ENCODE measurements around the gene PKP3. TPM values are rescaled to one million over a fixed set of nuclear protein-coding genes. Genes with fewer than 3 reads are reported as not detected.

The PKP3 gene
- total RNA-seq, 2 experiments from 2014 or later, result not detected

DNA sequence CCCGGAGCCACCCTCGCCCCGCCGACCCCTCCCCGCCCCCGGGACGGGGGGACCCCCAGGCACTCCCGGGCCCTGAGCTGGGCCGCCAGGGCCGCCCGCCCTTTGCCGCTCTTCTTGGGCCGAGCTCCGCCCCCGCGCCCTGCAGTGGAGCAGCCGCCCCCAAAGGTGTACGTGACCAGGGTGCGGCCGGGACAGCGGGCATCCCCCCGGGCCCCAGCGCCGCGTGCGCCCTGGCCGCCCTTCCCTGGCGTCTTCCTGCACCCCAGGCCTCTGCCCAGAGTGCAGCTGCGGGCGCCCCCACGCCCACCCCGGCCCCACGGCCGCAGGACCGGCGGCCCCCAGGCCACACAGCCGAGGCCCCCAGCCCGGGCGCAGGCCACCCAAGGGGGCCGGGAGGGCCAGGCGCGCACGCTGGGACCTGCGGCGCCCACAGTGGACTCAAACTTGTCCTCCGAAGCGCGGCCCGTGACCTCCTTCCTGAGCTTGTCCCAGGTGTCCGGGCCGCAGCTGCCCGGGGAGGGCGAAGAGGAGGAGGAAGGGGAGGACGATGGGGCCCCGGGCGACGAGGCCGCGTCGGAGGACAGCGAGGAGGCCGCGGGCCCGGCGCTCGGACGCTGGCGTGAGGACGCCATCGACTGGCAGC lies 17.4 kb upstream of the PKP3 start:
- no peaks in the 10 kb centered on the region for H3K4me1 Mint-ChIP-seq (ENCODE audit: low read depth)
- no peaks in the 10 kb centered on the region for H3K9me3 Mint-ChIP-seq
- no peaks in the 10 kb centered on the region for H3K36me3 Mint-ChIP-seq (ENCODE audit: low read depth)
- CTCF ChIA-PET, result no interaction called here
- intact Hi-C loops (cut with micrococcal nuclease), result no loop called here
- H3K27ac Mint-ChIP-seq, result no peak overlapping the region
- H3K27me3 Mint-ChIP-seq (ENCODE audit: low read depth), result no peaks in the 10 kb centered on the region
- no peak overlapping the region for H3K4me3 Mint-ChIP-seq
- DNase-seq, result no peak

DNA sequence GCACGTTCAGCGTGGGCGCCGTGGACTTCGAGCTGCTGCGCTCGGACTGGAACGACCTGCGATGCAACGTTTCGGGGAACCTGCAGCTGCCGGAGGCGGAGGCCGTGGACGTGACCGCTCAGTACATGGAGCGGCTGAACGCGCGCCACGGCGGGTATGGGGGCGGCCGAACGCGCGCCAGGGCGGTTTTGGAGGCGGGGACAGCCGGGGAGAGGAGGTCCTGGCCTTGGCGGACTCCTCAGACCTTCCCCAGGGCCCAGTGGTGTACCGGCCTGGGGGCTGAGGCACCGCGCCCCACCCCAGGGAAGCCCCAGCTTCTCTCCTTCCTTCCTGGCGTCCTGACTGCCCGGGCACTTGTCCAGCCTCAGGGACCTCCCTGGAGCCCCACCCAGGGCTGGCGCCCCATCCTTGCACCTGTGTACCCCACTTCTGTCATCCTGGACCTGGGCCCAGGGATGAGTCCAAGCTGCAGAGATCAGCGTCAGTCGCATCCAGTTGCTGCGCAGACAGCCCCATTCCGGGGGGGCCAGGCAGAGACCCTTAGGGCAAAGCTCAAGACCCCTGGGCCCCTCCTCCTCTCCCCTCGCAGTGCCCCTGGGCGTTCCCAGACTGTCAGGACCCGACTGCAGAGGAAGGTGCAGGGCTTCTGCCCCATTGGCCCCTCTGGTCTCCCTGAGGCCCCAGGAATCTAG lies 16.7 kb upstream of the PKP3 start:
- Mint-ChIP-seq H3K27me3 (ENCODE audit: low read depth) (peaks cover 3% of the 10 kb centered on the region), H3K36me3 (ENCODE audit: low read depth) (no peaks in the 10 kb centered on the region), H3K4me1 (ENCODE audit: low read depth) (peaks cover 2% of the 10 kb centered on the region), H3K9me3 (no peaks in the 10 kb centered on the region), H3K4me3 (no peak overlapping the region), H3K27ac (no peak overlapping the region)
- DNase-seq, result no peak
- CTCF ChIA-PET, result no interaction called here
- intact Hi-C loops (cut with micrococcal nuclease), result no loop called here

DNA sequence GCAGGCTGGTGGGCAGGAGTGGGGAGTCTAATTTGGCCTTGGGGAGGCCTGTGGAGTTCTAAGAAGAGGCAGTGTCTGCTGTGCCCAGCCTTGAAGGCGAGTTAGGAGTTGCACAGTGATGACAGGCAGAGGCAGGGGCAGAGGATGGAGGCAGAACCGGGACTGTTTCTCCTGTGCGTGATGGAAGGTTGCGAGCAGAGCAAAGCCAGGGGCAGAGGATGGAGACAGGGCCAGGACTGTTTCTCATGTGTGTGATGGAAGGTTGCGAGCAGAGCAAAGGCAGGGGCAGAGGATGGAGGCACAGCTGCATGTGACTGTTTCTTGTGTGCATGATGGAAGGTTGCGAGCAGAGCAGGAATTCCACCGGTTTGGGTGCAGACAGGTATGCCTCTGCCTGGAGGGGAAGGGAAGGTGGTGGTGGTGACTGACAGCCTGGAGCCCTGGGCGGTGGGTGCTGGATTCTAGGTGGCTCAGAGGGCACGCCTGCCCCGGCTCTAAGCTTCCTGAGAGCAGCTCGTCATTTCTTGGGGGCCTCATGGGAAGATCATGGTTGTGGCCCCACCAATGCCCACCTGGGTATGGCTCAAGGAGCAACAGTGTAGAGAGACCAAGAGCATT lies 16.0 kb upstream of the PKP3 start:
- CTCF ChIA-PET, result no interaction called here
- DNase-seq, result no peak
- Mint-ChIP-seq H3K4me1 (ENCODE audit: low read depth) (peaks cover 2% of the 10 kb centered on the region), H3K27me3 (ENCODE audit: low read depth) (peaks cover 3% of the 10 kb centered on the region), H3K36me3 (ENCODE audit: low read depth) (no peaks in the 10 kb centered on the region), H3K9me3 (no peaks in the 10 kb centered on the region), H3K4me3 (no peak overlapping the region), H3K27ac (no peak overlapping the region)
- intact Hi-C loops (cut with micrococcal nuclease), result no loop called here

DNA sequence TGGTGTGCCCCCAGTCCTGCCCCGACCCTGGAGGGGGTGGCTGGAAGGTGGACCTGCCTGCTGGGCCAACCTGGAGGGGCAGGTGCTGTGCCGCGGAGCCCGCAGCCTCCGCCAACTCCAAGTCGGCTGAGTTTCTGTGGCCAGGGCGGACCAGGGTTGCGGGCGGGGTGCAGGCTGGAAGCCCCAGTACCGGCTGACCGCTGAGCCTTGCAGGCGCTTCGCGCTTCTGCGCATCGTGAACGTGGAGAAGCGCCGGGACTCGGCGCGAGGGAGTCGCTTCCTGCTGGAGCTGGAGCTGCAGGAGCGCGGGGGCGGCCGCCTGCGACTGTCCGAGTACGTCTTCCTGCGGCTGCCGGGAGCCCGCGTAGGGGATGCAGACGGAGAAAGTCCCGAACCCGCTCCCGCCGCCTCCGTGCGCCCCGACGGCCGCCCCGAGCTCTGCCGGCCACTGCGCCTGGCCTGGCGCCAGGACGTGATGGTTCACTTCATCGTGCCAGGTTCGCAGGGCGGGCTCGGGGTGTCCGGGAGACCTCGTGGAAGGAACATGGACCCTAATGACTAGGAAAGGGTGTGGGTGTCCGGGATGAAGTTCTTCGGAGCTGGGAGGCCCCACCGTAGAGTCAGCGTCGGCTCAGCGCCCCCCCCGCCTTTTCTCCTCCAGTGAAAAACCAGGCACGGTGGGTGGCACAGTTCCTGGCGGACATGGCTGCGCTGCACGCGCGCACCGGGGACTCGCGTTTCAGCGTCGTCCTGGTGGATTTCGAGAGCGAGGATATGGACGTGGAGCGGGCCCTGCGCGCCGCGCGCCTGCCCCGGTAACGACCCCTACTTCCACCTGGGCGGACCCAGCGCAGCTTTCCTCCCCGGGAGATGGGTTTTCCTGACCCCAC lies 14.6 kb upstream of the PKP3 start:
- Mint-ChIP-seq H3K36me3 (ENCODE audit: low read depth) (no peaks in the 10 kb centered on the region), H3K9me3 (no peaks in the 10 kb centered on the region), H3K27me3 (ENCODE audit: low read depth) (peaks cover 3% of the 10 kb centered on the region), H3K4me1 (ENCODE audit: low read depth) (peaks cover 2% of the 10 kb centered on the region), H3K4me3 (no peak overlapping the region), H3K27ac (no peak overlapping the region)
- CTCF ChIA-PET, result no interaction called here
- no peak for DNase-seq
- intact Hi-C loops (cut with micrococcal nuclease), result no loop called here

DNA sequence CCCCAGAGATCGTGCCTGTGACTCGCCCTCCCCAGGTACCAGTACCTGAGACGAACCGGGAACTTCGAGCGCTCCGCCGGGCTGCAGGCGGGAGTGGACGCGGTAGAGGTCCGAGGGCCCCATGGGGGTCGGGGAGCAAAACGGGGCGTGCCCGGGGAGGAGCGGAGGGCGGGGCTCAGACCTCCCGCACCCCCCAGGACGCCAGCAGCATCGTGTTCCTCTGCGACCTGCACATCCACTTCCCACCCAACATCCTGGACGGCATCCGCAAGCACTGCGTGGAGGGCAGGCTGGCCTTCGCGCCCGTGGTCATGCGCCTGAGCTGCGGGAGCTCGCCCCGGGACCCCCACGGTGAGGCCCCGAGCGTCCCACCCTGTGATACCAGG lies 13.9 kb upstream of the PKP3 start:
- Mint-ChIP-seq H3K27me3 (ENCODE audit: low read depth) (peaks cover 3% of the 10 kb centered on the region), H3K36me3 (ENCODE audit: low read depth) (no peaks in the 10 kb centered on the region)
- intact Hi-C loops (cut with micrococcal nuclease), result no loop called here

DNA sequence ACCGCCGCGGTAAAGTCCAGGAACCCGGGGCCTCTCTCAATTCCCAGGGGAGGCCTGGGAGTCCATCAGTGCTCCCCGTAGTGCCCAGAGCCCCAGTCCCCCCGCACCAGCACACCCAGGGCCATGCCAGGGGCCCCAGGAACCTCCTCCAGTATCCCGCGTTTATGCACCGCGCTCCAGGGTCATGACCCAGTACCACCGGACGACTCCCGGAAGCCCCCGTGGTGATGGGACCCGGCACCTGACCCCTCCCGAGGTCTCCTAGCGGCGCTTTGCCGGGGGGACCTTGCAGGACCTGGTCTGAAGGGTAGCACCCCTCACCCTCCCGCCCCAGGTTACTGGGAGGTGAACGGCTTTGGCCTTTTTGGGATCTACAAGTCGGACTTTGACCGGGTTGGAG lies 13.5 kb upstream of the PKP3 start:
- DNase-seq, result no peak
- intact Hi-C loops (cut with micrococcal nuclease), result no loop called here
- Mint-ChIP-seq H3K27ac (no peak overlapping the region), H3K27me3 (ENCODE audit: low read depth) (peaks cover 3% of the 10 kb centered on the region), H3K9me3 (no peaks in the 10 kb centered on the region), H3K36me3 (ENCODE audit: low read depth) (no peaks in the 10 kb centered on the region), H3K4me3 (no peak overlapping the region), H3K4me1 (ENCODE audit: low read depth) (peaks cover 2% of the 10 kb centered on the region)
- CTCF ChIA-PET, result no interaction called here

More for the DNA sequence above, 13.9 kb upstream of the PKP3 start:
- Mint-ChIP-seq H3K27ac (no peak overlapping the region), H3K4me3 (no peak overlapping the region), H3K9me3 (no peaks in the 10 kb centered on the region), H3K4me1 (ENCODE audit: low read depth) (peaks cover 2% of the 10 kb centered on the region)
- no peak for DNase-seq
- CTCF ChIA-PET, result no interaction called here

DNA sequence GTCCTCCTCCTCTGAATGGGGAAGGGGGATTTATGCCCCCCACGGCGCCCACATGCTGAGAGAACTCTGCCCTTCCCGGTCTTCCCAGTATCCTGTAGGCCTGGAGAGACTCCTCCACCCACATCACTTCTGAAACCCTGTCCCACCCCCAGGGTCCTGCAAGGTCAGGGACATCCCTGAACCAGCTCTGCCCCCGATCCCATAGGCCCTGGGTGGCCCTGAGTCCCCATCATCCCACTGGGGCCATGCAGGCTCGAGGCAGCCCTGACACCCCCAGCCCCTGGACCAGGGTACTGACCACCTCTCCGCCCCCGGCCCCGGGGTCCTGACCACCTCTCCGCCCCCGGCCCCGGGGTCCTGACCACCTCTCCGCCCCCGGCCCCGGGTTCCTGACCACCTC lies 13.0 kb upstream of the PKP3 start:
- Mint-ChIP-seq H3K27me3 (ENCODE audit: low read depth) (peaks cover 3% of the 10 kb centered on the region), H3K4me3 (no peak overlapping the region), H3K4me1 (ENCODE audit: low read depth) (peaks cover 2% of the 10 kb centered on the region), H3K27ac (no peak overlapping the region), H3K36me3 (ENCODE audit: low read depth) (no peaks in the 10 kb centered on the region), H3K9me3 (no peaks in the 10 kb centered on the region)
- intact Hi-C loops (cut with micrococcal nuclease), result no loop called here
- no peak for DNase-seq
- CTCF ChIA-PET, result no interaction called here

DNA sequence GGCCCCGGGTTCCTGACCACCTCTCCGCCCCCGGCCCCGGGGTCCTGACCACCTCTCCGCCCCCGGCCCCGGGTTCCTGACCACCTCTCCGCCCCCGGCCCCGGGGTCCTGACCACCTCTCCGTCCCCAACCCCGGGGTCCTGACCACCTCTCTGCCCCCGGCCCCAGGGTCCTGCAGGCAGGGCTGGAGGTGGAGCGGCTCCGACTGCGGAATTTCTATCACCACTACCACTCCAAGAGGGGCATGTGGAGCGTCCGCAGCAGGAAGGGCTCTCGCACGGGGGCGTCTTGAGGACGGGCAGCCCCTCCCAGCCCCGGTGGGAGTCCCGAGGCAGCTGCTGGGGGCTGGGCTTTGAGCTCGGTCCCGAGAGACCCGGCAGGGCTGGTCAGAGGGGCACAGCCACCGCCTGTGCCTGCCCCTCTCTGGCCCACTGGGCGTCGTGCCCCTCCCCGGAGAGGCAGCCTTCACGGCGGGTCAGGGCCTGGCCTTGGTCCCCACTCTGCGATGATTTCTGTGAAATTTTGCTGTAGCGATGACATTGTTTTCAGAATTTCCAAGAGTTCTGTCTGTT lies 12.4 kb upstream of the PKP3 start:
- no peaks in the 10 kb centered on the region for H3K36me3 Mint-ChIP-seq (ENCODE audit: low read depth)
- H3K27me3 Mint-ChIP-seq (ENCODE audit: low read depth), result peaks cover 3% of the 10 kb centered on the region
- no peak for DNase-seq
- CTCF ChIA-PET, result no interaction called here
- H3K9me3 Mint-ChIP-seq, result peaks cover under 1% of the 10 kb centered on the region
- no peak overlapping the region for H3K4me3 Mint-ChIP-seq
- intact Hi-C loops (cut with micrococcal nuclease), result no loop called here
- H3K4me1 Mint-ChIP-seq (ENCODE audit: low read depth), result peaks cover 2% of the 10 kb centered on the region
- no peak overlapping the region for H3K27ac Mint-ChIP-seq

DNA sequence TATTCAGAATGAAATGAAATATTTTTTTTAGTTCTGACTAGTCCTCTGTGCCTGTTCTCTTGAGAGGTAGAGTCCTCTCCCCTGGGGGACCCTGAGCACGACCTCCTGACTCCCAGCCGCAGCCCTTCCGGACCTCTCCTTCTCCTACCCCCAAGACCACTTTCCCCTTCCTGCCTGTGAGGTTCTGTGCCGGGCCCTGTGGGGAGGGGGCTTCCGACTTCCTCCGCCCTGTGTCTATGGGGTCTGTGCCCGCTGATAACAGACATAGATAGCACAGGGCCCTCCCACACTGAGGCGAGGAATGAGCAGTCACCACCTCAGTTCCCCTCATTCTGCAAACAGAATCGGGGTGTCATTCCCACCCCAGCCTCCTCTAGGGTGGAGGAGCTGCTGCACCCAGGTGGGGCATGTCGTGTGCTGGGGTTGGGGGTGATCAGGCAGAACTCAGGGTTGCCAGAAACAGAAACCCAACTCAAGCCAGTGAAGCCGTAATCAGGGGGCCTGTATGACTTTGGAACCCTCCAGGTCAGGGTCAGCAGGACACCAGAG lies 11.9 kb upstream of the PKP3 start:
- CTCF ChIA-PET, result no interaction called here
- intact Hi-C loops (cut with micrococcal nuclease), result no loop called here
- Mint-ChIP-seq H3K4me3 (no peak overlapping the region), H3K27me3 (ENCODE audit: low read depth) (peaks cover 3% of the 10 kb centered on the region), H3K27ac (no peak overlapping the region), H3K9me3 (peaks cover 5% of the 10 kb centered on the region), H3K4me1 (ENCODE audit: low read depth) (peaks cover 2% of the 10 kb centered on the region), H3K36me3 (ENCODE audit: low read depth) (no peaks in the 10 kb centered on the region)
- no peak for DNase-seq

DNA sequence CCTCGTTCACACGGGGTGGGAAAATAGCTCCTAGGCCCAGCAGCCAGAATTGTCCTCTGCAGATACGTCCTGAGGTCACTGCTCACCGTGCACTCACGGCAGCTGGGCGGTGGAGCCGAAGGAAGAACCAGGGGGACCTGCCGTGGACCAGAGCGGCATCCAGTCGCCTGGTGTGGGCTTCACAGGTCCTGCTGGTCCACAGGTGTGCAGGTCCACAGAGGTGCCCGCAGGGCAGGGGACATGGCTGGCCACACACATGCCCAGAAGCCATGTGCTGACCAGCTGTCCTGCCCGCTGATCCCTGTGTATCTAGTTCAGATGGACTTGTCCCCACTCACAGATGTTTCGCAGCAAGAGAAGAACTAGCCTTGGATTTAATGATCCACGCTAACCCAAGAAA lies 10.6 kb upstream of the PKP3 start:
- no peak overlapping the region for H3K27ac Mint-ChIP-seq
- CTCF ChIA-PET, result no interaction called here
- H3K4me3 Mint-ChIP-seq, result no peak overlapping the region
- H3K9me3 Mint-ChIP-seq, result peaks cover 8% of the 10 kb centered on the region
- intact Hi-C loops (cut with micrococcal nuclease), result no loop called here
- peaks cover 3% of the 10 kb centered on the region for H3K27me3 Mint-ChIP-seq (ENCODE audit: low read depth)
- H3K4me1 Mint-ChIP-seq (ENCODE audit: low read depth), result peaks cover 2% of the 10 kb centered on the region
- no peak for DNase-seq
- no peaks in the 10 kb centered on the region for H3K36me3 Mint-ChIP-seq (ENCODE audit: low read depth)

DNA sequence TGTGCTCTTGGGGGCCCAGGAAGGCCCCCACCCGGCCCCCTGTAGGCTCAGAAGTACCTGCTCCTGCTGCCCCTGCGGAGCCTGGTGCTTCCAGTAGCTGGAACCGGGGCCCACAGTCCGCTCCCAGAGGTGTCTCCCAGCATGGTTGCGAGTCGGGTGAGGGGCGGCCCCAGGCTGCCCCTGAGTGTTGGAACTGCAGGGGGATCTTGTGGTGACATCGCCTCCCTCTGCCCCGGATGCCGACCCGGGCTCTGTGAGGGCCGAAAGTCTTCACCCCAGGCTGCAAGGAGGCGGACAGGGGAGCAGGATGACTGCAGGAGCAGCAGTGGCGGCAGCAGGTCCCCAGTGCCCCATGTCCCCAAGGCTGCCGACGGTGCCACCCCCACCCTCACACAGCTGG lies 9.5 kb upstream of the PKP3 start:
- H3K27ac Mint-ChIP-seq, result no peak overlapping the region
- H3K36me3 Mint-ChIP-seq (ENCODE audit: low read depth), result no peaks in the 10 kb centered on the region
- no peak for DNase-seq
- peaks cover 3% of the 10 kb centered on the region for H3K27me3 Mint-ChIP-seq (ENCODE audit: low read depth)
- no peak overlapping the region for H3K4me3 Mint-ChIP-seq
- peaks cover 2% of the 10 kb centered on the region for H3K4me1 Mint-ChIP-seq (ENCODE audit: low read depth)
- CTCF ChIA-PET, result no interaction called here
- H3K9me3 Mint-ChIP-seq, result peaks cover 8% of the 10 kb centered on the region
- intact Hi-C loops (cut with micrococcal nuclease), result no loop called here

All from activated naive CD4-positive, alpha-beta T cell treated with anti-CD3 and anti-CD28 coated beads for 36 hours (primary cell).